ENCODE data around the gene VRK2.
"Not testable (repeated sequence)": the region's sequence is repeated elsewhere in the genome, so short reads cannot be mapped to it uniquely, and the experiment has no call there.

DNA sequence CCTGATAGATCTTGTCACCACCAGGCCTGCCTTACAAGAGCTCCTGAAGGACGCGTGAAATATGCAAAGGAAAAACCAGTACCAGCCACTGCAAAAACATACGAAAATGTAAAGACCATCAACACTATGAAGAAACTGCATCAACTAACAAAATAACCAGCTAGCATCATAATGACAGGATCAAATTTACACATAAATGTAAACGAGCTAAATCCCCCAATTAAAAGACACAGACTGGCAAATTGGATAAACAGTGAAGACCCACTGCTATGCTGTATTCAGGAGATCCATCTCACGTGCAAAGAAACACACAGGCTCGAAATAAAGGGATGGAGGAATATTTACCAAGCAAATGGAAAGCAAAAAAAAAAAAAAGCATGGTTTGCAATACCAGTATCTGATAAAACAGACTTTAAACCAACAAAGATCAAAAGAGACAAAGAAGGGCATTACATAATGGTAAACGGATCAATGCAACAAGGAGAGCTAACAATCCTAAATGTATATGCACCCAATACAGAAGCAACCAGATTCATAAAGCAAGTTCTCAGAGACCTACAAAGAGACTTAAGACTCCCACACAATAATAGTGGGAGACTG, 123.8 kb downstream of the VRK2 start:
- TF ChIP-seq, protein P1, sequence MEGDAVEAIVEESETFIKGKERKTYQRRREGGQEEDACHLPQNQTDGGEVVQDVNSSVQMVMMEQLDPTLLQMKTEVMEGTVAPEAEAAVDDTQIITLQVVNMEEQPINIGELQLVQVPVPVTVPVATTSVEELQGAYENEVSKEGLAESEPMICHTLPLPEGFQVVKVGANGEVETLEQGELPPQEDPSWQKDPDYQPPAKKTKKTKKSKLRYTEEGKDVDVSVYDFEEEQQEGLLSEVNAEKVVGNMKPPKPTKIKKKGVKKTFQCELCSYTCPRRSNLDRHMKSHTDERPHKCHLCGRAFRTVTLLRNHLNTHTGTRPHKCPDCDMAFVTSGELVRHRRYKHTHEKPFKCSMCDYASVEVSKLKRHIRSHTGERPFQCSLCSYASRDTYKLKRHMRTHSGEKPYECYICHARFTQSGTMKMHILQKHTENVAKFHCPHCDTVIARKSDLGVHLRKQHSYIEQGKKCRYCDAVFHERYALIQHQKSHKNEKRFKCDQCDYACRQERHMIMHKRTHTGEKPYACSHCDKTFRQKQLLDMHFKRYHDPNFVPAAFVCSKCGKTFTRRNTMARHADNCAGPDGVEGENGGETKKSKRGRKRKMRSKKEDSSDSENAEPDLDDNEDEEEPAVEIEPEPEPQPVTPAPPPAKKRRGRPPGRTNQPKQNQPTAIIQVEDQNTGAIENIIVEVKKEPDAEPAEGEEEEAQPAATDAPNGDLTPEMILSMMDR (IDR thresholded peaks at IDR 0.05; ENCODE audit: low read length), result not testable (repeated sequence)
- not testable (repeated sequence) for TF ChIP-seq EZH2 (IDR thresholded peaks at IDR 0.05; ENCODE audit: borderline replicate concordance, low read length)

Data from OCI-LY1 (cell line).